Kidney (tissue), 14 donors: ENCODE measurements around the gene SH3PXD2A. TPM values are rescaled to one million over a fixed set of nuclear protein-coding genes. Genes with fewer than 3 reads are reported as not detected.

Source experiments
- DNase-seq, 5 donors: peaks; one replicate each; pipeline ENCODE4 v3.0.0-alpha.2; 2013 to 2020
- FAIRE-seq: peaks from 2 replicates; lab custom pipeline; 2012; peaks lifted over from hg19 to GRCh38; lab: Jason Lieb, UNC
- H3K27ac ChIP-seq, 2 donors: one replicate each; pipeline ENCODE4 v1.7.0; 2013; ENCODE audit warnings: low read depth in 2 of 2, low read length in 2 of 2, inconsistent platforms in 1 of 2
- H3K27me3 ChIP-seq: one replicate; pipeline ENCODE4 v1.7.1; 2013; ENCODE audit warnings: low read length, inconsistent platforms; ENCODE audit not compliant: control insufficient read depth, insufficient read depth
- H3K36me3 ChIP-seq, 3 donors: one replicate each; pipeline versions ENCODE4 v1.7.0 to v1.7.1; 2013; ENCODE audit warnings: low read length in 3 of 3, control low read depth in 1 of 3, inconsistent platforms in 1 of 3; ENCODE audit not compliant: insufficient read depth in 3 of 3, control insufficient read depth in 2 of 3
- H3K4me1 ChIP-seq, 3 donors: one replicate each; pipeline versions ENCODE4 v1.7.0 to v1.7.1; 2013; ENCODE audit warnings: low read length in 3 of 3, inconsistent platforms in 1 of 3, low read depth in 1 of 3; ENCODE audit not compliant: control insufficient read depth in 2 of 3, insufficient read depth in 2 of 3
- H3K4me3 ChIP-seq, 3 donors: one replicate each; pipeline versions ENCODE4 v1.7.0 to v1.8.1; 2013; ENCODE audit warnings: low read length in 3 of 3, control low read depth in 1 of 3, inconsistent platforms in 1 of 3
- H3K9ac ChIP-seq, 3 donors: one replicate each; pipeline versions ENCODE4 v1.7.0 to v1.7.1; 2013; ENCODE audit warnings: low read length in 3 of 3, control low read depth in 1 of 3, inconsistent platforms in 1 of 3
- H3K9me3 ChIP-seq, 3 donors: one replicate each; pipeline versions ENCODE4 v1.7.0 to v1.7.1; 2013; ENCODE audit warnings: low read length in 3 of 3, control low read depth in 1 of 3, inconsistent platforms in 1 of 3; ENCODE audit not compliant: control insufficient read depth in 2 of 3, insufficient read depth in 1 of 3
- intact Hi-C: fragments of 100-400 bp; cut with DNase I; formaldehyde crosslinking; loops from one replicate; pipeline ENCODE4 v1.11.1; 2022
- polyA plus RNA-seq: library from polyadenylated mRNA; stranded (reverse); fragments of 350-450 nt; fragmentation: Illumina TruSeq; extraction: RNeasy Lipid Tissue Mini Kit (QIAGEN cat#74804); gene quantifications from one replicate; pipeline ENCODE4 v1.2.3, GENCODE V29; 2014; ENCODE audit warnings: low read depth, low replicate concordance; ENCODE audit not compliant: insufficient read depth
- total RNA-seq: library from RNA; stranded (reverse); fragmentation: NEBNext Ultra II Directional; extraction: Animal tissue kit (Norgen Biotek cat#: 25700); gene quantifications from one replicate; pipeline ENCODE4 v1.2.1, GENCODE V29; 2021
- TF ChIP-seq, protein P1 (sequence below): IDR thresholded peaks from 3 replicates; pipeline ENCODE4 v1.5.1; 2012; ENCODE audit warnings: mild to moderate bottlenecking, moderate library complexity, borderline replicate concordance; ENCODE audit not compliant: insufficient read depth; ENCODE audit errors: extremely low read depth
- donor health status: control.
- donor health status: control.
- donor health status: control.
- donor health status: control.
- donor health status: control.
- donor health status: DM: yes; HTN: yes; CAD: no.
- donor health status: Normal renal cell carcinoma (clear cell type).

SH3PXD2A gene
- total and polyA plus RNA-seq, 2 donors from 2014 or later = 2.4 to 20.1 TPM

DNA sequence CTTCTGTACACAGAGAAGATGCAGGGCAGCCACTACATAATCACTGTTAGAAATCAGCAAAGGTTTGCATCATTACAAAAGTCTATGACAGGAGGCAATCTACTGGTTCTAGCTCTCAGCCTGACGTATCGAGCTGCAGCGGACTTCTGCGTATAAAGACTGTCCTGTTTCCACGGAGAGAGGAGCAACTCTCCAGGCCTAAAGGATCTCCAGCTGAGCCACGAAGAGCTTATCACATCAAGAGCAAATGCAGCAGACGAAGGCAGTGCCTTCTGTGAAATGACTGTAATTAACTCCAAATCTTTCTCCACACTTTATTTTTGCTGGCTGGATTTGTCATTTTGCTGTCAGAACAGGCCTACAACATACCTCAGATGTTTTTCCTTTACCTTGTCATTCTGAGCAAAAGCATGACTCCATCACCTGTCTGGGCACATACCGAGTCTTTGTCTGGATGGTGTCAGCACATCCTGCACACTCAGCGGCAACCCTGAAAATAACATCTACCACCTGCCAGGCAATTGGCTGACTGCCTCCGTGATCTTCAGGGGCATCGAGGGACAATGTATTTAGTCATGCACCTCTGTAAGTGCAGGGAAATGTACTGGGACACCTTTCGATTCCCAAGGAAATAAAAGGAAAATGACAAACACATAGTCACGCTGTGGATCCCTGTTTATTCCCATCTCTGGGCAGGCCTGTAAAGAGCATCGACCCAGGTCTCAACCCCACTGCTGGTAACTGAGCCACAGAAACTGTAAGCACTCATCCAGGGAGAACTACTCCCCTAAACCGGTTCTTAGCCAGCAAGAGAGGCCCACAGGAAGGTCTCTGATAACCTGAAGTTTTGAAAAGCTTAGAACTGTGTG, 26.3 kb upstream of the SH3PXD2A start:
- TF ChIP-seq, protein P1, sequence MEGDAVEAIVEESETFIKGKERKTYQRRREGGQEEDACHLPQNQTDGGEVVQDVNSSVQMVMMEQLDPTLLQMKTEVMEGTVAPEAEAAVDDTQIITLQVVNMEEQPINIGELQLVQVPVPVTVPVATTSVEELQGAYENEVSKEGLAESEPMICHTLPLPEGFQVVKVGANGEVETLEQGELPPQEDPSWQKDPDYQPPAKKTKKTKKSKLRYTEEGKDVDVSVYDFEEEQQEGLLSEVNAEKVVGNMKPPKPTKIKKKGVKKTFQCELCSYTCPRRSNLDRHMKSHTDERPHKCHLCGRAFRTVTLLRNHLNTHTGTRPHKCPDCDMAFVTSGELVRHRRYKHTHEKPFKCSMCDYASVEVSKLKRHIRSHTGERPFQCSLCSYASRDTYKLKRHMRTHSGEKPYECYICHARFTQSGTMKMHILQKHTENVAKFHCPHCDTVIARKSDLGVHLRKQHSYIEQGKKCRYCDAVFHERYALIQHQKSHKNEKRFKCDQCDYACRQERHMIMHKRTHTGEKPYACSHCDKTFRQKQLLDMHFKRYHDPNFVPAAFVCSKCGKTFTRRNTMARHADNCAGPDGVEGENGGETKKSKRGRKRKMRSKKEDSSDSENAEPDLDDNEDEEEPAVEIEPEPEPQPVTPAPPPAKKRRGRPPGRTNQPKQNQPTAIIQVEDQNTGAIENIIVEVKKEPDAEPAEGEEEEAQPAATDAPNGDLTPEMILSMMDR = no peak
- Histone ChIP-seq H3K36me3 (peaks cover 2 to 38% (median 37%) of the 10 kb centered on the region in 3 donors), H3K9me3 (no peaks in the 10 kb centered on the region), H3K27me3 (no peaks in the 10 kb centered on the region), H3K9ac (no peak overlapping the region), H3K27ac (no peak overlapping the region), H3K4me1 (peaks cover 0 to 2% (median 0%) of the 10 kb centered on the region in 3 donors), H3K4me3 (no peak overlapping the region)
- DNase-seq = no peak
- intact Hi-C loops = loop anchor here (10.0 kb wide), 1 partner anchor 323 kb away; no protein-coding TSS in a partner anchor
- FAIRE-seq = no peak

DNA sequence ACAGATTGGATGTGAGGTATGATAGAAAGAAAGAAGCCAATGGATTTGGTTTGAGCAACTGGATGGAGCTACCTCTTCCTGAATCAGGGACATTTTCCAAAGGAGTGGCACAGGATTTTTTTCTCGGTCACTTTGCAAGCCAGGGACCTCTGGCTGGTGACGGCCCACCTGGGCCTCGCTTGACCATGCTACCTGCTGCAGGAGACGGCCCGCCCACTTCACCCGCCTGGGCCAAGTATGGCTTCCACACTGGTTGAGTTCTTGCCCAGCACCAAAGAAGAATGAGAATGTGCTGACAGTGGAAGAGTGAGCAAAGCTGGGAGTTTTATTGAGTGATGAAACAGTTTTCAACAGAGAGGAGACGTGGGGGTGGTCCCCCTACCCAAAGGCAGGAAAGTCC, 24.5 kb upstream of the SH3PXD2A start:
- H3K27me3 ChIP-seq = no peaks in the 10 kb centered on the region
- H3K9ac ChIP-seq = no peak overlapping the region
- DNase-seq (no peak), FAIRE-seq (no peak)
- intact Hi-C loops = loop anchor here (10.0 kb wide), 1 partner anchor 325 kb away; no protein-coding TSS in a partner anchor
- no peaks in the 10 kb centered on the region for H3K9me3 ChIP-seq
- H3K4me3 ChIP-seq = no peak overlapping the region
- TF ChIP-seq, protein P1 = no peak
- H3K36me3 ChIP-seq = peaks cover 2 to 37% (median 37%) of the 10 kb centered on the region in 3 donors
- peaks cover 0 to 2% (median 0%) of the 10 kb centered on the region in 3 donors for H3K4me1 ChIP-seq
- H3K27ac ChIP-seq = no peak overlapping the region

DNA sequence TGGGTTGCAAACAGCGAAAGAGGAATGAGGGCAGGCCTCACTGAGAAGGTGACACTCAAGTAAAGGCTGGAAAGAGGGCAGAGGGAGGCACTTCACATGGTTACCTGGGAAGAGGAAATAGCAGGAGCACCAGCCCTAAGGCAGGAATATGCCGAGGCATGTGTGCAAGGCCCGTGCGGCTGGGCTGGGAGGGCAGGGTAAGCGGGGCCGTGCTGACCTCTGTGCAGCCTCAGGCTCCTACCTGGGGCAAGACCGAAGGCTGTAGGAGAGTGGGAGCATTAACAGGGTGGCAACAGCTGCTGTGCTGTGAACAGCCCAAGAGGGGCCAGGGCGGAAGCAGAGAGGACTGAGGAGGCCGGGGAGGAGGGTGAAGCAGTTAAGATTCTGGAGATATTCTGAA, 24.0 kb upstream of the SH3PXD2A start:
- H3K4me1 ChIP-seq = no peaks in the 10 kb centered on the region
- intact Hi-C loops = no loop called here
- H3K9me3 ChIP-seq = no peaks in the 10 kb centered on the region
- FAIRE-seq (no peak), DNase-seq (no peak)
- H3K27ac ChIP-seq = no peak overlapping the region
- no peak overlapping the region for H3K9ac ChIP-seq
- no peaks in the 10 kb centered on the region for H3K27me3 ChIP-seq
- TF ChIP-seq, protein P1 = no peak
- H3K36me3 ChIP-seq = peaks cover 2 to 37% (median 37%) of the 10 kb centered on the region in 3 donors
- H3K4me3 ChIP-seq = no peak overlapping the region
